Body of pancreas (tissue), 4 donors: ENCODE measurements around the gene PAPPA. TPM values are rescaled to one million over a fixed set of nuclear protein-coding genes. Genes with fewer than 3 reads are reported as not detected.

Experiments
- ATAC-seq: fragments of 150-250 bp; one replicate; pipeline ENCODE4 v1.9.1; 2016
- DNase-seq, 4 donors: peaks; one replicate each; pipeline ENCODE4 v3.0.0-alpha.2; 2019
- H3K27ac ChIP-seq, 4 donors: fragments of 200-600 bp; sonication (generic); 1 replicate in 3 of 4; 2 replicates in 1 of 4; pipeline versions ENCODE4 v1.5.1 to v1.6.1; 2016 to 2019; ENCODE audit warnings: mild to moderate bottlenecking in 1 of 4, mixed read lengths in 1 of 4, moderate library complexity in 1 of 4
- H3K27me3 ChIP-seq, 2 donors: fragments of 200-600 bp; sonication (generic); one replicate each; pipeline ENCODE4 v1.6.0; 2016; ENCODE audit warnings: mild to moderate bottlenecking in 1 of 2
- H3K36me3 ChIP-seq, 2 donors: fragments of 200-600 bp; sonication (generic); replicated peaks in 1 of 2; 2 replicates each; pipeline ENCODE4 v1.5.1; 2016; ENCODE audit warnings: low read depth in 2 of 2; ENCODE audit not compliant: insufficient read depth in 1 of 2
- H3K4me1 ChIP-seq: fragments of 200-600 bp; sonication (generic); one replicate; pipeline ENCODE4 v1.6.0; 2016
- H3K4me3 ChIP-seq, 2 donors: fragments of 200-600 bp; sonication (generic); 1 replicate in 1 of 2; 2 replicates in 1 of 2; pipeline ENCODE4 v1.5.1; 2016 to 2019
- H3K9me3 ChIP-seq, 3 donors: fragments of 200-600 bp; sonication (generic); 1 replicate in 2 of 3; 2 replicates in 1 of 3; pipeline ENCODE4 v1.5.1; 2016
- POLR2A ChIP-seq, 3 donors: fragments of 450-650 bp; IDR thresholded peaks; one replicate each; pipeline ENCODE4 v1.6.1; 2016; ENCODE audit warnings: antibody characterized with exemption in 3 of 3, mild to moderate bottlenecking in 2 of 3
- WGBS, 2 donors: methylation state at CpG; one replicate each; pipeline ENCODE4 v1.1.5; 2017; 5-methylcytosine and 5-hydroxymethylcytosine counted together
- intact Hi-C: fragments of 100-400 bp; cut with DNase I; formaldehyde crosslinking; loops from one replicate; pipeline ENCODE4 v1.15.1; 2023
- total RNA-seq, 2 donors: library from RNA; depleted of rRNA; stranded (reverse); fragments of >200 nt; gene quantifications; one replicate each; pipeline ENCODE4 v1.1.0, GENCODE V29; 2016
- TF ChIP-seq, protein P1 (sequence below), 7 experiments: fragments of 450-650 bp in 4 of 7; fragments of 200-600 bp in 3 of 7; sonication (generic) in 3 of 7; IDR thresholded peaks; one replicate each; pipeline ENCODE4 v1.5.1; 2016 to 2019; ENCODE audit warnings: antibody characterized with exemption in 7 of 7

Gene PAPPA
- total RNA-seq, 2 donors from 2014 or later, result 1.0 to 2.0 TPM

DNA sequence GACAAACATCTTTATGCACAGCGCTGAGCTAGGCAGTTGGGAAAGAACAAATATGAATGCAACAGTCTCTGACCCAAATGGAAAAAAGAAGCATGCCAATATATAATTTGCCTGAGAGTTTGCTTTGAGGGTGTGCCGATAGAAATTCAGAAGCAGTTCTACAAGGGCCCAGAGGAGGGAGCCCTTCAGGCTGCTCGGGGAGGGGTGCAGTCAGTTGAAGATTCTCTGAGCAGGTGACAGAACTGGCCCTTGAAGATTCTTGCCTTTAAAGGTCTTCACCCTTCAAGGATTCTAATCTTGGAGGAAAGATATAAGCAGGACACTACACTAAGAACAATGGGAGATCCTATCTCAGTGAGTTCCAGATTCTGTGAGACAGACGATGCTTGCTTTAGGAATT, 3.7 kb upstream of the PAPPA start:
- H3K4me1 ChIP-seq, result peaks cover 5% of the 10 kb centered on the region
- 14 to 16% methylated on average over 4 of the region's 4 CpGs for WGBS, 2 donors
- no peak for TF ChIP-seq POLR2A (IDR thresholded peaks at IDR 0.05)
- TF ChIP-seq, protein P1, sequence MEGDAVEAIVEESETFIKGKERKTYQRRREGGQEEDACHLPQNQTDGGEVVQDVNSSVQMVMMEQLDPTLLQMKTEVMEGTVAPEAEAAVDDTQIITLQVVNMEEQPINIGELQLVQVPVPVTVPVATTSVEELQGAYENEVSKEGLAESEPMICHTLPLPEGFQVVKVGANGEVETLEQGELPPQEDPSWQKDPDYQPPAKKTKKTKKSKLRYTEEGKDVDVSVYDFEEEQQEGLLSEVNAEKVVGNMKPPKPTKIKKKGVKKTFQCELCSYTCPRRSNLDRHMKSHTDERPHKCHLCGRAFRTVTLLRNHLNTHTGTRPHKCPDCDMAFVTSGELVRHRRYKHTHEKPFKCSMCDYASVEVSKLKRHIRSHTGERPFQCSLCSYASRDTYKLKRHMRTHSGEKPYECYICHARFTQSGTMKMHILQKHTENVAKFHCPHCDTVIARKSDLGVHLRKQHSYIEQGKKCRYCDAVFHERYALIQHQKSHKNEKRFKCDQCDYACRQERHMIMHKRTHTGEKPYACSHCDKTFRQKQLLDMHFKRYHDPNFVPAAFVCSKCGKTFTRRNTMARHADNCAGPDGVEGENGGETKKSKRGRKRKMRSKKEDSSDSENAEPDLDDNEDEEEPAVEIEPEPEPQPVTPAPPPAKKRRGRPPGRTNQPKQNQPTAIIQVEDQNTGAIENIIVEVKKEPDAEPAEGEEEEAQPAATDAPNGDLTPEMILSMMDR (IDR thresholded peaks at IDR 0.05), result peak in 6 of 7 experiments; percentile 54 to 70 (median 64)
- peaks cover 0 to 5% of the 10 kb centered on the region in 2 donors for H3K27me3 ChIP-seq
- DNase-seq (peak in 3 of 4 donors; percentile 28 to 41 (median 41)), ATAC-seq (peak; percentile 57)
- intact Hi-C loops, result loop anchor here (10.0 kb wide), 1 partner anchor 425 kb away; no protein-coding TSS in a partner anchor
- H3K27ac ChIP-seq, result no peak overlapping the region
- no peak overlapping the region for H3K4me3 ChIP-seq
- H3K9me3 ChIP-seq, result no peaks in the 10 kb centered on the region
- H3K36me3 ChIP-seq, result no peaks in the 10 kb centered on the region

DNA sequence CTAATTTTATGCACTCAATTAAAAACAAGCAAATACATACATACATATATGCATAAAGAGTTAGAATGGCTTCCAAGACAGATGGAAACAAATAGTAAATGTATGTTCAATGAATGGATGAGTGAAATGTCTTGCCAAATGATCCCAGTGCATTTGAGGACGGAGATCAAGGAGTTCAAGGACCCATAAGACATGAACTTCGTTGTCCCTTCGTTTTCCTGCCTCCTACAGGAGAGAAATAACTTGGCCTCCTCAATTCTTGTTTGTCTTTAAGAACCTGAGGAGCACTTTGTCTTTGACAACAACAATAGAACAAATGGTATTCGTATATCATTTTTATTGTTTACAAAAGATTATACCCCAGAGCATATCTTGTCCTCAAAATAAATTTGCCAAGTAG, 2.4 kb upstream of the PAPPA start:
- no peak for DNase-seq
- intact Hi-C loops, result loop anchor here (10.0 kb wide), 1 partner anchor 424 kb away; no protein-coding TSS in a partner anchor
- no peak overlapping the region for H3K4me3 ChIP-seq
- ATAC-seq, result no peak
- H3K9me3 ChIP-seq, result no peaks in the 10 kb centered on the region
- TF ChIP-seq, protein P1 (IDR thresholded peaks at IDR 0.05), result no peak
- no peak for TF ChIP-seq POLR2A (IDR thresholded peaks at IDR 0.05)
- H3K27ac ChIP-seq, result no peak overlapping the region
- H3K36me3 ChIP-seq, result no peaks in the 10 kb centered on the region
- WGBS, 2 donors, result 38 to 59% methylated on average over 4 of the region's 4 CpGs
- peaks cover 0 to 13% of the 10 kb centered on the region in 2 donors for H3K27me3 ChIP-seq
- peaks cover 16% of the 10 kb centered on the region for H3K4me1 ChIP-seq

DNA sequence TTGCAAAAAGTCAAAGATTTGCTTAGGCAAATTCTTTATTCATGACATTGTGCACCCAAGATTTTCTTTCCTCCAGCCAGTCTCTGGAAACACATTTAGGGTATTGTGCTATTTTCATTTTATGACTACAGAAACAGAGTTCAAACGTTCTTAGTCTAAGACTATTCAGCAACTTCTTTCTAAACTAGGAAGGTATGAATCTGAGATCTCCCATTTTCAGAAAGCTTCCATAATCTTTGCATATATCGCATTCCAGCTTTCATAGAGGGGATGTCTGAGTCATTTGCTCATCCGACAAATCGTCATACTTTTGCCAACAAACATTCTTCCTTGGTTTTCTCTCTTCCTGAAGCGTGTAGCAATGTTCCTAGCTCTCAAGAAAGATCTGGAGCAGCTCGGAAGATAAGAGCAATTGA, 1.6 kb upstream of the PAPPA start:
- ATAC-seq (no peak), DNase-seq (no peak)
- no peaks in the 10 kb centered on the region for H3K9me3 ChIP-seq
- H3K27me3 ChIP-seq, result peaks cover 0 to 13% of the 10 kb centered on the region in 2 donors
- H3K27ac ChIP-seq, result no peak overlapping the region
- peaks cover 23% of the 10 kb centered on the region for H3K4me1 ChIP-seq
- H3K36me3 ChIP-seq, result no peaks in the 10 kb centered on the region
- no peak overlapping the region for H3K4me3 ChIP-seq
- intact Hi-C loops, result loop anchor here (10.0 kb wide), 1 partner anchor 423 kb away; no protein-coding TSS in a partner anchor
- TF ChIP-seq, protein P1 (IDR thresholded peaks at IDR 0.05), result no peak
- no peak for TF ChIP-seq POLR2A (IDR thresholded peaks at IDR 0.05)
- 50 to 51% methylated on average over 6 of the region's 6 CpGs for WGBS, 2 donors

DNA sequence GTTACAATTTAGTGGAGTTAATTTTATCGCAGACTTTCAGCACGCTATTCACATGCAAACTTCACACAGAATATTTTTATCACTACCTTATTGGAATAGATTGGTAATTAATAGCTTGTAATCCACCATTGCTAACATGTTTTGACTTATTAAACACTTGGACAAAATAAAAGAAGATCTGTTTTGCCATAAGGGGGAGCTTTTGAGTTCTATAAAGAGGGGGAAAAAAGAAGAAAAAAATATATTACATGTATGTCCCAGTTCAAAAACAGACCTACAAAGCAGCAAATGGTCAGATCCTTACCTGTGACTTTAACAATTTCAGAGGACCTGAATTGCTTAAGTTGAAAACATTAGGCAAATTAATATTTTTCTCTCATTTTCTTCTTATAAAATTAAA, 1.2 kb upstream of the PAPPA start:
- intact Hi-C loops, result loop anchor here (10.0 kb wide), 1 partner anchor 422 kb away; no protein-coding TSS in a partner anchor
- DNase-seq, result no peak
- Histone ChIP-seq H3K36me3 (no peaks in the 10 kb centered on the region), H3K9me3 (no peaks in the 10 kb centered on the region), H3K27ac (no peak overlapping the region), H3K4me1 (peaks cover 23% of the 10 kb centered on the region), H3K4me3 (no peak overlapping the region), H3K27me3 (peaks cover 0 to 13% of the 10 kb centered on the region in 2 donors)
- WGBS, 2 donors, result 18 to 22% methylated on average over 2 of the region's 2 CpGs
- no peak for ATAC-seq
- no peak for TF ChIP-seq POLR2A (IDR thresholded peaks at IDR 0.05)
- TF ChIP-seq, protein P1 (IDR thresholded peaks at IDR 0.05), result peak in 4 of 7 experiments; percentile 31 to 41 (median 34)
